GM21528 (cell line): ENCODE results near the gene TLK1.
"Not testable (repeated sequence)": the region's sequence is repeated elsewhere in the genome, so short reads cannot be mapped to it uniquely, and the experiment has no call there.

ENCODE experiments used
- ATAC-seq: cut with Tn5 transposase; IDR thresholded peaks from one replicate; pipeline ENCODE4 v1.9.1; 2021; ENCODE audit warnings: mild to moderate bottlenecking, moderate library complexity; ENCODE audit not compliant: unreplicated experiment, low FRiP score

Gene TLK1

GRCh38 chr2:171146633-171147032, 14.1 kb downstream of the TLK1 start:
- ATAC-seq: no peak

DNA sequence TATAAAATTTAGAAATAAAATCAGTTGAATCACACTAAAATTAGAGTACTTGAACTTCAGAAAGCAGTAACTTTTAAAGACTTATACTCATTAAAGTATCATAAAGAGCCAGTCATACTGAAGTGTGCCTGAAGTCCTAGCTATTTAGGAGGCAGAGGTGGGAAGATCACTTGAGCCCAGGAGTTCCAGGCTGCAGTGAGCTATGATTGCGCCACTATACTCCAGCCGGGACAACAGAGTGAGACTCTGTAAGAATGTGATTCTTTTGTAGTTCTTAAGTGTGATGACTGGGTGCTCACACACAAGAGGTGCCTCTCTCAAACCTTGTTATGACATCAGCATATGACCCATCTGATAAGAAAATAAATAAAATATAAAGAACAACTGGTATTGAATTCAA, 14.6 kb downstream of the TLK1 start:
- ATAC-seq: no peak

DNA sequence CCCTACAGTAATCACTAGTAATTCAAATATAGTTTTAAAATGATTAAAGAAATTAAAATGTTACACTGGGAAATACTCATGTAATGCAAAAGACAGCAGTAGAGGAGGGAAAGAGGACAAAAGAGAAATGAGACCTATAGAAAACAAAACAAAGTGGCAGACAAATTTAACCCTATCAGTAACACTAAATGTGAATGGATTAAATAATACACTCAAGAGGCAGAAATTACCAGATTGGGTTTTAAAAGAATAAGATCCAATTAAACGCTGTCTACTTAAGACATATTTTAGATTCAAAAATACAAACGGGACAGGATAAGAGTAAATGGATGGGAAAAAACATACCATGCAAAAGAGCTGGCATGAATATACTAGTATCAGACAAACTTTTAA, 17.0 kb downstream of the TLK1 start:
- no peak for ATAC-seq

- ATAC-seq: no peak
Observed at GRCh38 chr2:171142398-171142797, 18.3 kb downstream of the TLK1 start.

DNA sequence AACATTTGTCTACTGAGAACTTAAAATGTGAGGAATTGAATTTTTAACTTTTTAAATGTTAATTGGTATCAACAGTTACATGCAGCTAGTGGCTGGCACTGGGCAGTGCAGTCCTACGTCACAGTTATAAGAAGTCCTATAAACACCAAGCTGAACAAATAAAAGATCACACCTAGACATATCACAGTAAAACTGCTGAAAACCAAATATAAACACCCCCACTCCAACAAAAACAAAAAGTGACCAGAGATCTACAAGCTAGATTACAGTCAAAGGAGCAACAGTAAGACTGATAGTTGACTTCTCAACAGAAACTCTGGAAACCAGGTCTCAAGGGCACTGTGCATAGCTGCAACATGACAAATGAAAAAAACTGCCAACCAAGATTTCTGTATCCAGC, 19.4 kb downstream of the TLK1 start:
- ATAC-seq: no peak

DNA sequence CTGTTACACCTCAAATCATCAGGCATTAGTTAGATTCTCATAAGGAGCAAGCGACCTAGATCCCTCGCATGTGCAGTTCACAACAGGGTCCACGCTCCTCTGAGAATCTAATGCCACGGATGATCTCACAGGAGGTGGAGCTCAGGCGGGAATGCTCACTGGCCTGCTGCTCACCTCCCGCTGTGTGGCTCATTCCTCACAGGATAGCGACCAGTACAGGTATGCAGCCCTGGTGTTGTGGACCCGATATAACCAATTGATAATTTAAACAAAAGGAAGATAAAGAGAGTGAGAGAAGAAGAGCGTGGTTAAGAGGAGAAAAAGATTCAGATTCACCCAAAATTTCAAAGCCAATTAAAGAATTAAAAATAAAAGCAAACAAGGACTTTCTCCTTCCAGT, 20.8 kb downstream of the TLK1 start:
- no peak for ATAC-seq

GRCh38 chr2:171136024-171136423, 24.7 kb downstream of the TLK1 start:
- ATAC-seq: peak; percentile 84

DNA sequence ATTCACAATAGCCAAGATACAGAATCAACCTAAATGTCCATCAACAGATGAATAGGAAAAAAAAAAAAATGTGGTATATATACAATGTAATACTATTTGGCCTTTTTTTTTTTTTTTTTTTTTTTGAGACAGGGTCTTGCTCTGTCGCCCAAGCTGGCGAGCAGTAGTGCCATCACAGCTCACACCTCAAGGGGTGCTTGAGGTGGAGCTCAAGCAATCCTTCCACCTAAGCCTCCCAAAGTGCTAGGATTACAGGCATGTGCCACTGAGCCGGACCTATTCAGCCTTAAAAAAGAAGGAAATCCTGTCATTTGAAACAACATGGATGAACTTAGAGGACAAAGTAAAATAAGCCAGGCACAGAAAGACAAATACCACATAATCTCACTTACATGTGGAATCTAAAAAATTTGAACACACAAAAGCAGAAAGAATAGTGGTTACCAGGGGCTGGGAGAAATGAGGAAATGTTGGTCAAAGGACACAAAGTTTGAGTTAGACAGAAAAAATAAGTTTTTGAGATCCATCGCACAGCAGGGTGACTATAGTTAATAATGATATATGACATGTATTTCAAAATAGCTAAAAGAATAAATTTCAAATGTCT, 26.0 kb downstream of the TLK1 start:
- ATAC-seq: no peak

DNA sequence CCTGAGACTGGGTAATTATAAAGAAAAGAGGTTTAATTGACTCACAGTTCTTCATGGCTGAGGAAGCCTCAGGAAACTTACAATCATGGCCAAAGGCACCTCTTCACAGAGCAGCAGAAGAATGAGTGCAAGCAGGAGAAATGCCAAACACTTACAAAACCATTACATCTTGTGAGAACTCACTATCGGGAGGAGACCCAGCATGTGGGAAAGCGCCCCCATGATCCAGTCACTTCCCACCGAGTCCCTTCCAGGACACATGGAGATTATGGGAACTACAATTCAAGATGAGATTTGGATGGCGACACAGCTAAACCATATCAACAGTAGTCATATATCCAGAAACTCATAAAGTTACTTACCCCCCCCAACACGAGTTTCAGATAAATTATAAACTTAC, 28.6 kb downstream of the TLK1 start:
- ATAC-seq: no peak

DNA sequence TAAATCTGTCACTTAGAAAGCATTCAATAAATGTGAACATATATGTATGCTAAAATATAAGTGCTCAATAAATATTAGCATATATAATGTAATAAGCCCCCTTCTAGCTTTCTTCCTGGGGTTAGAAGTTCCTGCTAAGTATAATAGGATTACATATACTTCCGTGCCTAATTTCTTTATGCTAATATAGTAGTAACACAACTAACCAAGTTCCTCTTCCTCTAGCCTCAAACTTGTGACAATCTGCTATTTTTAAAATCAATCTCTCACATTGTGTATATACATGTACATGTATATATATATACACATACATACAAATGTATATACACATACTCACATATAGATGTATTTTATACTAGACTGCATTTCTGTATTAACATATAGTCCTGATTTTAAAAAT, 32.2 kb downstream of the TLK1 start:
- no peak for ATAC-seq

GRCh38 chr2:171124541-171124940, 36.2 kb downstream of the TLK1 start:
- no peak for ATAC-seq

- ATAC-seq: no peak
Observed at GRCh38 chr2:171109571-171109970, 51.1 kb downstream of the TLK1 start.

- ATAC-seq: no peak
Observed at GRCh38 chr2:171109020-171109419, 51.7 kb downstream of the TLK1 start.

GRCh38 chr2:171107803-171108202, 52.9 kb downstream of the TLK1 start:
- no peak for ATAC-seq

GRCh38 chr2:171104379-171104778, 56.3 kb downstream of the TLK1 start:
- ATAC-seq: no peak

GRCh38 chr2:171102802-171103201, 57.9 kb downstream of the TLK1 start:
- no peak for ATAC-seq

GRCh38 chr2:171100370-171100769, 60.3 kb downstream of the TLK1 start:
- no peak for ATAC-seq

DNA sequence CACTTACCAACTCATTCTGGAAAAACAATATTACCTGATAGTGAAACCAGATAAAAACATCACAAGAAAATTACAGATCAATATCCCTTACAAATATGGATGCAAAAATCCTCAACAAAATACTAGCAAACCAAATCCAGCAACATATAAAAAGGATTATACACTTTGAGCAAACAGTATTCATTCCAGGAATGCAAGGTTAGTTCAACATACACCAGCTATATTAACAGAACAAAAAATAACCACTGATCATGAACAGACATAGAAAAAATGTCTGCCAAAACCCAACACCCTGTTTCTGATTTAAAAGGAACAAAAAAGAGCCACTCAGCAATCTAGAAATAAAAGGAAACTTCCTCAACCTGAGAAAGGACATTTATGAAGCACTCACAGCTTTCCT, 62.1 kb downstream of the TLK1 start:
- ATAC-seq: no peak

GRCh38 chr2:171095014-171095582, 65.6 kb downstream of the TLK1 start:
- no peak for ATAC-seq

GRCh38 chr2:171091517-171091916, 69.2 kb downstream of the TLK1 start:
- ATAC-seq: not testable (repeated sequence)

GRCh38 chr2:171089489-171089888, 71.2 kb downstream of the TLK1 start:
- ATAC-seq: no peak

- ATAC-seq: no peak
Observed at GRCh38 chr2:171088057-171088834, 72.4 kb downstream of the TLK1 start.
